K562 (cell line): Measurements from ENCODE around the gene GRAMD4. TPM values are rescaled to one million over a fixed set of nuclear protein-coding genes. Genes with fewer than 3 reads are reported as not detected.
A peak's percentile ranks its signal among the peaks of the same experiment; 100 is the strongest.

ENCODE experiments used
- CCAR2 ChIP-seq: fragments of 200-400 bp; formaldehyde crosslinking; IDR thresholded peaks from 2 replicates; pipeline ENCODE4 v1.6.1; 2017; ENCODE audit warnings: mild to moderate bottlenecking, low read depth, low read length
- CTCF ChIP-seq, 3 experiments: IDR thresholded peaks in 2 of 3; conservative IDR thresholded peaks in 1 of 3; 2 replicates each; pipeline ENCODE4 v1.5.1; 2011 to 2012; ENCODE audit warnings: low read length in 3 of 3, mild to moderate bottlenecking in 3 of 3, control low read depth in 2 of 3, improper control_type of control experiment in 1 of 3, inconsistent platforms in 1 of 3, low read depth in 1 of 3, mixed read lengths in 1 of 3, moderate library complexity in 1 of 3; ENCODE audit not compliant: insufficient read depth in 2 of 3
- FOXJ3 ChIP-seq: sonication (generic); formaldehyde crosslinking; IDR thresholded peaks from 2 replicates; pipeline ENCODE4 v1.4.0; 2020; ENCODE audit warnings: mild to moderate bottlenecking, missing genetic modification reagents
- NBN ChIP-seq: fragments of 450-650 bp; IDR thresholded peaks from 2 replicates; pipeline ENCODE4 v1.6.1; 2016; ENCODE audit warnings: low read depth, mild to moderate bottlenecking
- ZNF174 ChIP-seq: fragments of 250-450 bp; sonication (Bioruptor Pico); IDR thresholded peaks from 2 replicates; pipeline ENCODE4 v1.4.0; 2020; ENCODE audit warnings: mild to moderate bottlenecking
- ZNF224 ChIP-seq: sonication (generic); formaldehyde crosslinking; IDR thresholded peaks from 2 replicates; pipeline ENCODE4 v1.8.0; 2022; ENCODE audit warnings: mild to moderate bottlenecking, missing genetic modification reagents
- ZNF395 ChIP-seq: fragments of 200-800 bp; sonication (Bioruptor generic); IDR thresholded peaks from 2 replicates; pipeline ENCODE4 v1.6.1; 2017; ENCODE audit warnings: missing genetic modification characterization, missing compliant biosample characterization
- ZNF507 ChIP-seq: conservative IDR thresholded peaks from 2 replicates; pipeline ENCODE4 v1.6.1; 2017; ENCODE audit warnings: missing genetic modification characterization, missing compliant biosample characterization
- ZNF561 ChIP-seq: fragments of 450-650 bp; formaldehyde crosslinking; conservative IDR thresholded peaks from 2 replicates; pipeline ENCODE4 v1.4.0; 2020; ENCODE audit warnings: mild to moderate bottlenecking, moderate library complexity
- ZNF586 ChIP-seq: fragments of 450-650 bp; formaldehyde crosslinking; conservative IDR thresholded peaks from 2 replicates; pipeline ENCODE4 v1.4.0; 2020; ENCODE audit warnings: mild to moderate bottlenecking, moderate library complexity
- polyA plus RNA-seq, 8 experiments: library from polyadenylated mRNA; depleted of rRNA in 4 of 8; stranded (reverse) in 5 of 8; unstranded in 3 of 8; fragments of >200 nt; fragmentation: Nextera tagmentation in 2 of 8; fragmentation: Illumina TruSeq in 1 of 8; extraction: Ambion mirVana in 2 of 8; extraction: Trizol in 1 of 8; gene quantifications; 2 replicates each; pipeline versions ENCODE4 v1.2.1 to v1.2.3, GENCODE V29; 2011 to 2014; ENCODE audit warnings: inconsistent platforms in 1 of 8, missing spikeins in 1 of 8
- total RNA-seq, 7 experiments: library from RNA; depleted of rRNA in 6 of 7; stranded (reverse); fragments of >200 nt in 6 of 7; fragmentation: Illumina TruSeq in 2 of 7; extraction: Trizol in 2 of 7; gene quantifications; 2 replicates each; pipeline versions ENCODE4 v1.2.1 to v1.2.3, GENCODE V29; 2011 to 2021; ENCODE audit warnings: low replicate concordance in 1 of 7
- TF ChIP-seq, protein P1 (sequence below), 2 experiments: IDR thresholded peaks; 2 replicates each; pipeline ENCODE4 v1.6.1; 2012; ENCODE audit warnings: improper control_type of control experiment in 2 of 2, low read depth in 2 of 2, low read length in 2 of 2, borderline replicate concordance in 1 of 2
- TF ChIP-seq, protein P2 (sequence below), 2 experiments: fragments of 450-650 bp in 1 of 2; IDR thresholded peaks; 2 replicates each; pipeline ENCODE4 v1.6.1; 2011 to 2017; ENCODE audit warnings: low read depth in 2 of 2, antibody characterized with exemption in 1 of 2, borderline replicate concordance in 1 of 2, low read length in 1 of 2, mild to moderate bottlenecking in 1 of 2, mixed read lengths in 1 of 2; ENCODE audit not compliant: control insufficient read depth in 1 of 2
- TF ChIP-seq, protein P3 (sequence below): fragments of 200-400 bp; formaldehyde crosslinking; IDR thresholded peaks from 2 replicates; pipeline ENCODE4 v1.6.1; 2017; ENCODE audit warnings: mild to moderate bottlenecking, low read depth, low read length, moderate library complexity
- TF ChIP-seq, protein P4 (sequence below): fragments of 450-650 bp; formaldehyde crosslinking; conservative IDR thresholded peaks from 2 replicates; pipeline ENCODE4 v1.4.0; 2022; ENCODE audit warnings: mild to moderate bottlenecking, missing genetic modification characterization

GRAMD4 gene
- total and polyA plus RNA-seq, 9 of the 15 experiments (the other 6 are each of a cell fraction or from before 2014, with no cell fraction given), result 0.18 to 44.8 (median 18.6) TPM

GRCh38 chr22:46604306-46604690 lies 15.9 kb upstream of the GRAMD4 start (continued):
- TF ChIP-seq, protein P1, sequence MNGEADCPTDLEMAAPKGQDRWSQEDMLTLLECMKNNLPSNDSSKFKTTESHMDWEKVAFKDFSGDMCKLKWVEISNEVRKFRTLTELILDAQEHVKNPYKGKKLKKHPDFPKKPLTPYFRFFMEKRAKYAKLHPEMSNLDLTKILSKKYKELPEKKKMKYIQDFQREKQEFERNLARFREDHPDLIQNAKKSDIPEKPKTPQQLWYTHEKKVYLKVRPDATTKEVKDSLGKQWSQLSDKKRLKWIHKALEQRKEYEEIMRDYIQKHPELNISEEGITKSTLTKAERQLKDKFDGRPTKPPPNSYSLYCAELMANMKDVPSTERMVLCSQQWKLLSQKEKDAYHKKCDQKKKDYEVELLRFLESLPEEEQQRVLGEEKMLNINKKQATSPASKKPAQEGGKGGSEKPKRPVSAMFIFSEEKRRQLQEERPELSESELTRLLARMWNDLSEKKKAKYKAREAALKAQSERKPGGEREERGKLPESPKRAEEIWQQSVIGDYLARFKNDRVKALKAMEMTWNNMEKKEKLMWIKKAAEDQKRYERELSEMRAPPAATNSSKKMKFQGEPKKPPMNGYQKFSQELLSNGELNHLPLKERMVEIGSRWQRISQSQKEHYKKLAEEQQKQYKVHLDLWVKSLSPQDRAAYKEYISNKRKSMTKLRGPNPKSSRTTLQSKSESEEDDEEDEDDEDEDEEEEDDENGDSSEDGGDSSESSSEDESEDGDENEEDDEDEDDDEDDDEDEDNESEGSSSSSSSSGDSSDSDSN (IDR thresholded peaks at IDR 0.05; ENCODE audit: borderline replicate concordance in 1 of 2, low read depth in 2 of 2, low read length in 2 of 2), result no peak
- TF ChIP-seq ZNF507 (tag) (no peak), ZNF224 (CRISPR knock-in tag) (no peak), ZNF586 (no peak), CCAR2 (no peak), ZNF395 (CRISPR knock-in tag) (no peak), ZNF174 (no peak), NBN (peak; percentile 94), CTCF (IDR thresholded peaks at IDR 0.05 in 2 of 3, conservative IDR thresholded peaks at IDR 0.05 in 1 of 3; ENCODE audit: insufficient read depth in 2 of 3, low read depth in 1 of 3, low read length in 3 of 3) (no peak), FOXJ3 (CRISPR knock-in tag) (no peak), ZNF561 (CRISPR knock-in tag) (no peak)
- TF ChIP-seq, protein P2, sequence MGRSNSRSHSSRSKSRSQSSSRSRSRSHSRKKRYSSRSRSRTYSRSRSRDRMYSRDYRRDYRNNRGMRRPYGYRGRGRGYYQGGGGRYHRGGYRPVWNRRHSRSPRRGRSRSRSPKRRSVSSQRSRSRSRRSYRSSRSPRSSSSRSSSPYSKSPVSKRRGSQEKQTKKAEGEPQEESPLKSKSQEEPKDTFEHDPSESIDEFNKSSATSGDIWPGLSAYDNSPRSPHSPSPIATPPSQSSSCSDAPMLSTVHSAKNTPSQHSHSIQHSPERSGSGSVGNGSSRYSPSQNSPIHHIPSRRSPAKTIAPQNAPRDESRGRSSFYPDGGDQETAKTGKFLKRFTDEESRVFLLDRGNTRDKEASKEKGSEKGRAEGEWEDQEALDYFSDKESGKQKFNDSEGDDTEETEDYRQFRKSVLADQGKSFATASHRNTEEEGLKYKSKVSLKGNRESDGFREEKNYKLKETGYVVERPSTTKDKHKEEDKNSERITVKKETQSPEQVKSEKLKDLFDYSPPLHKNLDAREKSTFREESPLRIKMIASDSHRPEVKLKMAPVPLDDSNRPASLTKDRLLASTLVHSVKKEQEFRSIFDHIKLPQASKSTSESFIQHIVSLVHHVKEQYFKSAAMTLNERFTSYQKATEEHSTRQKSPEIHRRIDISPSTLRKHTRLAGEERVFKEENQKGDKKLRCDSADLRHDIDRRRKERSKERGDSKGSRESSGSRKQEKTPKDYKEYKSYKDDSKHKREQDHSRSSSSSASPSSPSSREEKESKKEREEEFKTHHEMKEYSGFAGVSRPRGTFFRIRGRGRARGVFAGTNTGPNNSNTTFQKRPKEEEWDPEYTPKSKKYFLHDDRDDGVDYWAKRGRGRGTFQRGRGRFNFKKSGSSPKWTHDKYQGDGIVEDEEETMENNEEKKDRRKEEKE (IDR thresholded peaks at IDR 0.05; ENCODE audit: borderline replicate concordance in 1 of 2, control insufficient read depth in 1 of 2, low read depth in 2 of 2, low read length in 1 of 2), result no peak
- TF ChIP-seq, protein P3, sequence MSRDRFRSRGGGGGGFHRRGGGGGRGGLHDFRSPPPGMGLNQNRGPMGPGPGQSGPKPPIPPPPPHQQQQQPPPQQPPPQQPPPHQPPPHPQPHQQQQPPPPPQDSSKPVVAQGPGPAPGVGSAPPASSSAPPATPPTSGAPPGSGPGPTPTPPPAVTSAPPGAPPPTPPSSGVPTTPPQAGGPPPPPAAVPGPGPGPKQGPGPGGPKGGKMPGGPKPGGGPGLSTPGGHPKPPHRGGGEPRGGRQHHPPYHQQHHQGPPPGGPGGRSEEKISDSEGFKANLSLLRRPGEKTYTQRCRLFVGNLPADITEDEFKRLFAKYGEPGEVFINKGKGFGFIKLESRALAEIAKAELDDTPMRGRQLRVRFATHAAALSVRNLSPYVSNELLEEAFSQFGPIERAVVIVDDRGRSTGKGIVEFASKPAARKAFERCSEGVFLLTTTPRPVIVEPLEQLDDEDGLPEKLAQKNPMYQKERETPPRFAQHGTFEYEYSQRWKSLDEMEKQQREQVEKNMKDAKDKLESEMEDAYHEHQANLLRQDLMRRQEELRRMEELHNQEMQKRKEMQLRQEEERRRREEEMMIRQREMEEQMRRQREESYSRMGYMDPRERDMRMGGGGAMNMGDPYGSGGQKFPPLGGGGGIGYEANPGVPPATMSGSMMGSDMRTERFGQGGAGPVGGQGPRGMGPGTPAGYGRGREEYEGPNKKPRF, result no peak
- TF ChIP-seq, protein P4, sequence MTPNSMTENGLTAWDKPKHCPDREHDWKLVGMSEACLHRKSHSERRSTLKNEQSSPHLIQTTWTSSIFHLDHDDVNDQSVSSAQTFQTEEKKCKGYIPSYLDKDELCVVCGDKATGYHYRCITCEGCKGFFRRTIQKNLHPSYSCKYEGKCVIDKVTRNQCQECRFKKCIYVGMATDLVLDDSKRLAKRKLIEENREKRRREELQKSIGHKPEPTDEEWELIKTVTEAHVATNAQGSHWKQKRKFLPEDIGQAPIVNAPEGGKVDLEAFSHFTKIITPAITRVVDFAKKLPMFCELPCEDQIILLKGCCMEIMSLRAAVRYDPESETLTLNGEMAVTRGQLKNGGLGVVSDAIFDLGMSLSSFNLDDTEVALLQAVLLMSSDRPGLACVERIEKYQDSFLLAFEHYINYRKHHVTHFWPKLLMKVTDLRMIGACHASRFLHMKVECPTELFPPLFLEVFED (CRISPR knock-in tag), result 0 out of 2 replicates have a peak, but pooled peaks have one; percentile 16
